ENCODE results near the gene ABRAXAS1.

The ABRAXAS1 gene

DNA sequence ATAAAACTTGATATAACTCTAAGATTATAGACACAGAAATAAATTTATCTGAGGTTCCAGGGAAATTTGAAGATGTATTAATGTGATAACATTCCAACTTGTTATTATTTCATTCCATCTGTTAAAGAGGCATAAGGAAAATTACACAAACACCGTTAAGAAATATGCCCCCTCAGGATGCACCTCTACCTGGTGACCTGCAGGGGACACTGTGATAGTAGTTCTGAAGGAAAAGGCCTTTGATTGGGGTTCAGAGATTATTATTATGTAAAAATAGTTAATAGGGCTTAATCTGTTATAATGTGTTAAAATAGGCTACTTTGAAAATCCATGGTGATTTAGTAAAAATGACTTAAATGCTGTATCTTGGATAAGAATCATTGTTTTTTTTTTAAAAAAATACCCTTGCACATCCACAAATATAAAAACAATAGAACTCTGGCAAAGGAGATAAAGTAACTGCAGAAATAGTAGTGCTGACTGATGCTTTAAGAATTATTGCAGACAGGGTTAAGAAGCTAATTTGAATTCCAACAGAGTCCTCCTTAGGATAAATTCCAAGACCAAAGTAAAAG is 6.1 kb upstream of the ABRAXAS1 start:
- Mint-ChIP-seq H3K9me3 (no peaks in the 10 kb centered on the region), H3K27ac (no peak overlapping the region), H3K36me3 (ENCODE audit: low read depth) (no peaks in the 10 kb centered on the region), H3K4me3 (no peak overlapping the region), H3K27me3 (ENCODE audit: low read depth, poor library complexity) (peaks cover 3% of the 10 kb centered on the region), H3K4me1 (peaks cover 12% of the 10 kb centered on the region)
- TF ChIP-seq CTCF (IDR thresholded peaks at IDR 0.05): peak; percentile 97
- DNase-seq: no peak

DNA sequence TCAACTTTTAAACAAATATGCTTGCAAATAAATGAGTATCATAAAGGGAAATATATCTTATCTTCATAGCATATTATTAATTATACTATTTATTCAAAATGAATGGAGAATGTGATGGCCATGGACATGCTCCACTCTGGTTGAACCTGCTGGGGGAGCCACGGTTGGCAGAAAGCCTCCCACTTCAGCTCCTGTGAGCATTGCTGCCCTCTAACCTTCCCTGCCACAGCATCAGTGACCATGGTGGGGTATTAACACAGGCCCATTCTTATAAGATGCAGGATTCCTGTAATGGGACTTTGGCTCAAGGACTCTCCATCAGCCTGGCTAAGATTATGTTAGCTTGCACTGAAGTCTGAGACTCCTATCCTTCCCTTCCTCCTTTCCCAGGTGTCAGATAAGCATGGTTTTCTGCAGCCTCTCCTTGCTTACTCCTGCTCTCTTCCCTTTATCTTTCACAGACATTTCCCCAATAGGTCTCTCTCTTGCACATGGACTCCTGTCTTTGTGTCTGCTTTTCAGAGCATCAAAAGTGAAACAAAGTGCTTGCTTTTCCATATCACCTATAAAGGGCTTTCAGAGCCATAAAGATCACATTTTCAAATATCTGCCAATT is 4.9 kb upstream of the ABRAXAS1 start:
- Mint-ChIP-seq H3K9me3 (no peaks in the 10 kb centered on the region), H3K4me1 (peaks cover 19% of the 10 kb centered on the region), H3K36me3 (ENCODE audit: low read depth) (no peaks in the 10 kb centered on the region), H3K27ac (no peak overlapping the region), H3K4me3 (no peak overlapping the region), H3K27me3 (ENCODE audit: low read depth, poor library complexity) (no peaks in the 10 kb centered on the region)
- no peak for TF ChIP-seq CTCF (IDR thresholded peaks at IDR 0.05)
- no peak for DNase-seq

- DNase-seq: no peak
- peak overlapping the region; percentile 6 for H3K27ac Mint-ChIP-seq
- H3K4me1 Mint-ChIP-seq: peaks cover 40% of the 10 kb centered on the region
- no peak overlapping the region for H3K4me3 Mint-ChIP-seq
- no peaks in the 10 kb centered on the region for H3K27me3 Mint-ChIP-seq (ENCODE audit: low read depth, poor library complexity)
- peaks cover 9% of the 10 kb centered on the region for H3K36me3 Mint-ChIP-seq (ENCODE audit: low read depth)
- no peaks in the 10 kb centered on the region for H3K9me3 Mint-ChIP-seq
- no peak for TF ChIP-seq CTCF (IDR thresholded peaks at IDR 0.05)
These were observed 1.7 kb upstream of the ABRAXAS1 start for GRCh38 chr4:83486457-83487129.

- Mint-ChIP-seq H3K4me3 (no peak overlapping the region), H3K27ac (no peak overlapping the region), H3K36me3 (ENCODE audit: low read depth) (peaks cover 22% of the 10 kb centered on the region), H3K27me3 (ENCODE audit: low read depth, poor library complexity) (no peaks in the 10 kb centered on the region), H3K4me1 (peaks cover 23% of the 10 kb centered on the region), H3K9me3 (no peaks in the 10 kb centered on the region)
- no peak for TF ChIP-seq CTCF (IDR thresholded peaks at IDR 0.05)
- DNase-seq: no peak
These were observed 10.9 kb downstream of the ABRAXAS1 start for GRCh38 chr4:83473966-83474365.

GRCh38 chr4:83473423-83473822 is 11.5 kb downstream of the ABRAXAS1 start:
- H3K4me1 Mint-ChIP-seq: peaks cover 23% of the 10 kb centered on the region
- no peaks in the 10 kb centered on the region for H3K9me3 Mint-ChIP-seq
- TF ChIP-seq CTCF (IDR thresholded peaks at IDR 0.05): no peak
- no peak for DNase-seq
- no peaks in the 10 kb centered on the region for H3K27me3 Mint-ChIP-seq (ENCODE audit: low read depth, poor library complexity)
- H3K4me3 Mint-ChIP-seq: no peak overlapping the region
- peaks cover 24% of the 10 kb centered on the region for H3K36me3 Mint-ChIP-seq (ENCODE audit: low read depth)
- no peak overlapping the region for H3K27ac Mint-ChIP-seq

- Mint-ChIP-seq H3K4me1 (peaks cover 25% of the 10 kb centered on the region), H3K36me3 (ENCODE audit: low read depth) (peaks cover 55% of the 10 kb centered on the region), H3K4me3 (peak overlapping the region; percentile 100), H3K9me3 (no peaks in the 10 kb centered on the region), H3K27ac (peak overlapping the region; percentile 100), H3K27me3 (ENCODE audit: low read depth, poor library complexity) (peaks cover 3% of the 10 kb centered on the region)
- no peak for DNase-seq
- TF ChIP-seq CTCF (IDR thresholded peaks at IDR 0.05): no peak
These were observed 28.8 kb downstream of the ABRAXAS1 start for GRCh38 chr4:83456184-83456501.

All from nephron progenitor cell (in vitro differentiated cells).